Activated T-cell treated with anti-CD3 and anti-CD28 coated beads, Interleukin-2, amount 50 U/mL, for 4 hours (primary cell): ENCODE measurements around the gene PPP2R2B. TPM values are rescaled to one million over a fixed set of nuclear protein-coding genes. Genes with fewer than 3 reads are reported as not detected.

Source experiments
- ATAC-seq, 2 donors: fragments of 200-7000 bp; cut with Tn5 transposase; one replicate each; pipeline ENCODE4 v1.10.0; 2021
- DNase-seq: peaks from one replicate; pipeline ENCODE4 v3.0.0-alpha.2; 2020
- H3K27me3 Mint-ChIP-seq: one replicate; pipeline ENCODE4 v1.8.0; 2021; ENCODE audit warnings: low read depth, mixed read lengths
- H3K36me3 Mint-ChIP-seq: one replicate; pipeline ENCODE4 v1.8.0; 2022; ENCODE audit warnings: mixed read lengths; ENCODE audit not compliant: insufficient read depth
- H3K4me1 Mint-ChIP-seq: one replicate; pipeline ENCODE4 v1.8.0; 2021; ENCODE audit warnings: low read depth, mixed read lengths
- H3K4me3 Mint-ChIP-seq: one replicate; pipeline ENCODE4 v1.8.0; 2021; ENCODE audit warnings: mild to moderate bottlenecking, moderate library complexity, mixed read lengths
- H3K9me3 Mint-ChIP-seq: one replicate; pipeline ENCODE4 v1.8.0; 2021; ENCODE audit warnings: mixed read lengths
- total RNA-seq, 3 donors: library from RNA; stranded (reverse); gene quantifications; one replicate each; pipeline ENCODE4 v1.2.1, GENCODE V29; 2021

PPP2R2B gene
- total RNA-seq, 3 donors from 2014 or later = 0.30 to 1.3 (median 0.84) TPM

DNA sequence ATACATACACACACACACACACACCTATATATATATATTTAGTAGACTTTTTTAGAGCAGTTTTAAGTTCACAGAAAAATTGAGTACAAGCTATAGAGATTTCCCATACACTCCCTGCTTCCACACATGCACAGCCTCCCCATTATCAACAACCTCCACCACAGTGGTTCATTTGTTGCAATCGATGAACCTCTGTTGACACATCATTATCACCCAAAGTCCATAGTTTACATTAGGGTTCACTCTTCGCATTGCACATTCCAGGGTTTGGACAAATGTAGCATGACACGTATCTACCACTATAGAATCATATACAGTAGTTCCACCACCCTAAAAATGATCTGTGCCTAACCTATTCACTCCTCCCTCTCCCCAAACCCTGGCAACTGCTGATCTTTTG is 111.0 kb downstream of the PPP2R2B start:
- no peaks in the 10 kb centered on the region for H3K9me3 Mint-ChIP-seq
- no peak for DNase-seq
- ATAC-seq = no peak
- no peaks in the 10 kb centered on the region for H3K27me3 Mint-ChIP-seq
- H3K36me3 Mint-ChIP-seq = peaks cover 3% of the 10 kb centered on the region
- peaks cover 12% of the 10 kb centered on the region for H3K4me1 Mint-ChIP-seq
- no peak overlapping the region for H3K4me3 Mint-ChIP-seq

DNA sequence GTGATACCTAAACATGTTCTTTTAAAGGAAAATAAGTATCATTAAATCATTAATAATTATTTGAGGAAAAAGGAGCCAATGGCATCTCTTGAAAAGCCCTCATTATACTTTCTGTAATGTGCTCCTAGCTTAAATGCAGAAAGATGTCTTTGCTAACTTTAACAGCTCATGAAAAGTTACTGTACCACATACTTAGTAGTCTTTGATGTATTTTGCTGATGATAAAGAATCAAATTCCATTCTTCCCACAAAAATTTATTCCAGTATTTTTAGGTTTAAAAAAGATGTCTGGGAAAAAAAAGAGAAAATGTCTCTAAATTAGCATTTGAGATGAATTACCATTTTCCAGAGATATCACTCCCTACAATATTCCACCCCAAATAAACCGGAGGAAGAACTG is 112.5 kb downstream of the PPP2R2B start:
- no peaks in the 10 kb centered on the region for H3K27me3 Mint-ChIP-seq
- H3K4me1 Mint-ChIP-seq = peaks cover 12% of the 10 kb centered on the region

DNA sequence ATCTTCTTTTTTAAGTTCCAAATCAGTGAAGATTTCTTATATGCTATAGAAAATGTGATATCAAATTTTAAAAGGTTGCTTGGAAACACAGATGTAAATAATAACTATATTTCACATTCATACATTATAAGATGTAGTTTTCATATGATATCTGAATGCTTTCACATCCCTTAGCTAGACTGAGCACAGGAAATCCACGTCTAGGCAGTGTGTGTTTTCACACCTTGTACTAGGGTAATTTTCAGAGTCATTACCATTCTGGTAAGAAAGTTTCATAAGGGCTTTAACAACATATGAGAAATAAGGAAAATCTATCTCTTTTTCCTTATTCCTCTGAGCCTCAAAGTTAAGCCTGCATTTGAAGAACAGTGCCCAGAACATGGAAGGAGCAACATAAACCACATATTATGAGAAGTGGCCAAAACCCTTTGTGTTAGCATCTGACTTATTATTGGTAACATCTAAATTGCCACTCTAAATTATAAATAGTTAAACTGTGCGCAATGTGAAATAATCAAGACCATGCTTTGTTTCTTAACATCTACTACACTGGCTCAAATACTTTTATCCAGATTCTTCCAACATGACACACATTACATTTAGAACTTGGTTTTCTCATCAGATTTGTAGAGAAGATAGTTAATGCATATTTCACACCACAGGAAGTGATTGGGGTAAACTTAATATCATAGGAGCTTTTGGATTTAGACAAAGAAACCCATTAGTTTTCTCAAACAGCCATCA is 113.3 kb downstream of the PPP2R2B start:
- Mint-ChIP-seq H3K27me3 (no peaks in the 10 kb centered on the region), H3K4me3 (no peak overlapping the region), H3K9me3 (no peaks in the 10 kb centered on the region), H3K4me1 (peaks cover 15% of the 10 kb centered on the region), H3K36me3 (peaks cover 1% of the 10 kb centered on the region)
- DNase-seq = no peak
- peak in 1 of 2 donors; percentile 62 for ATAC-seq

More for the DNA sequence above, 112.5 kb downstream of the PPP2R2B start:
- DNase-seq (no peak), ATAC-seq (no peak)
- Mint-ChIP-seq H3K36me3 (peaks cover 3% of the 10 kb centered on the region), H3K4me3 (no peak overlapping the region), H3K9me3 (no peaks in the 10 kb centered on the region)

DNA sequence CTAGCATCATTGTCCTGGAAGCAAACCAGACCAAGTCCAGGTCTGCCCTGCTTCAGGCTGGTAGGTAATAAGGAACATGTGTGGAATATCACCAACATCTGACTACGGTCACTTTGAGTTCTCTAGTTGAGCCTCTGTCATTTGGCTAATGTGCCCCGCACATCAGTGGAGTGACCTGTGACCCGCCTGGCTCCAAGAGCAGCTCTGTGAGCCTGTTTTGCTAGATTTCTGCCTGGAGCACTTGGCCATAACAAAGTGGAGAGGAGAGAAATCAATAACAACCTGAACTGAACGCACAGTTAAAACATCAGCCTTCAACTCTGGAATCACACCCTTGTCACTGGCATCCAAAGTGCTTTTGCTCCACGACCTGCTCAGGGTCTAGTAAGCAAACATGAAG is 115.7 kb downstream of the PPP2R2B start:
- Mint-ChIP-seq H3K4me1 (peaks cover 21% of the 10 kb centered on the region), H3K4me3 (no peak overlapping the region), H3K27me3 (no peaks in the 10 kb centered on the region), H3K36me3 (peaks cover 2% of the 10 kb centered on the region), H3K9me3 (no peaks in the 10 kb centered on the region)
- DNase-seq (no peak), ATAC-seq (no peak)

- Mint-ChIP-seq H3K4me3 (no peak overlapping the region), H3K36me3 (peaks cover 2% of the 10 kb centered on the region), H3K9me3 (no peaks in the 10 kb centered on the region), H3K4me1 (peaks cover 22% of the 10 kb centered on the region), H3K27me3 (no peaks in the 10 kb centered on the region)
- DNase-seq = no peak
- ATAC-seq = no peak
These were observed 116.7 kb downstream of the PPP2R2B start for GRCh38 chr5:146761811-146762210.

DNA sequence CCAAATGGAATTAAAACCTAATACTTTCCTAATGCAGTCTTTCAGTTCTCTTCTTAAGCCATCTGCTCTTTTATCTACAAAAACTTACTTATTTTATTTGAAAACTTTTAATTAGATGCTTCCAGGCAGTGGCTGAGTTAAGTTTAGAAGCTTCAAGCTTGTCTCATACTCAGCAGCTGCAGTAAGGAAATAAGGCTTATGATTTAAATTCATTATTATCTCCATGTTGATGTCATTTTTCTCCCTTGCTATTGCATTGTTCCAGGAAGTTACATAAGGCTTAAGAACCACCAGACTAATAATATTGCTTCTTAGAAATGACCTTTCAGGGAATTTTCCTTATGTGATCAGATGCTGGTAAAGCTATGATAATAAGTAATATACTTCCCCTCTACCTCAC is 119.6 kb downstream of the PPP2R2B start:
- Mint-ChIP-seq H3K27me3 (no peaks in the 10 kb centered on the region), H3K9me3 (no peaks in the 10 kb centered on the region), H3K4me3 (no peak overlapping the region), H3K4me1 (peaks cover 21% of the 10 kb centered on the region), H3K36me3 (peaks cover 2% of the 10 kb centered on the region)
- DNase-seq (no peak), ATAC-seq (no peak)

DNA sequence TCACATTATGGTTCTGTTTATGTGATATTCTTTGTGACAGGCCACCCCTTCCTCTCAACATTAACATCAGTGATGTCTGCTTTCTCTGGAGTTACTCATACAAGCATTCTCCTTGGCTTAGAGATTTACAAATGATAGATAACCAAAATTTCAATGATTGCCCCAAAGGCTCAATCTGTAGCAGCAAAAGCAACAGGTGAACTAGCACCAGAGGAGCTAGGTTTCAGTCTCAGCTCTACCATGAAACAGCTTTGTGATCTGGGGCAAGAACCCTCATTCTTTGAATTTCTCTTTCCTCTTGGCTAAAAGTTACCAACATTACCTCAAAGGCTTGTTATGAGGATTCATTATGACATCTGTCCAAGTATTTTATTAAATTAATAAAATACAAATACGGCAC is 120.5 kb downstream of the PPP2R2B start:
- peaks cover 2% of the 10 kb centered on the region for H3K36me3 Mint-ChIP-seq
- peaks cover 30% of the 10 kb centered on the region for H3K4me1 Mint-ChIP-seq
- ATAC-seq = no peak
- H3K4me3 Mint-ChIP-seq = no peak overlapping the region
- H3K27me3 Mint-ChIP-seq = no peaks in the 10 kb centered on the region
- no peak for DNase-seq
- H3K9me3 Mint-ChIP-seq = no peaks in the 10 kb centered on the region

DNA sequence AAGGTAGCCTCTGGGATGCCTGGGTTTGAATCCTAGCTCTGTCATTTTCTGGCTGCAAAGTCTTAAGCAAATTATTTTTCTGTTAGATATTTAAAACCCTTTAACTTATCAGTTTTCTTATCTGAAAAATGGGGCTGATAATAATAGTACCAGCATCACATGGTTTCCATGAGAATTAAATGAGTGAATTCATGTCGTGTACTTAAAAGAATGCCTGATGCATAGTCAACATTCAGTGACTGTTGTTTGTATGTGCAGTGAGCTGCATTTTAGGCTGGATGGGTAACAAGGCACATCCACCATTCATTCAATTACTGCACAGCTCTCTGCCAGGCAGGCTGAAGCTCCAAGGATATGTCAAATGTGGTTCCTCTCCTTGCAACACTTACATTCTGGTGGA is 122.0 kb downstream of the PPP2R2B start:
- no peaks in the 10 kb centered on the region for H3K27me3 Mint-ChIP-seq
- no peaks in the 10 kb centered on the region for H3K9me3 Mint-ChIP-seq
- DNase-seq = no peak
- no peak overlapping the region for H3K4me3 Mint-ChIP-seq
- H3K4me1 Mint-ChIP-seq = peaks cover 45% of the 10 kb centered on the region
- peaks cover 2% of the 10 kb centered on the region for H3K36me3 Mint-ChIP-seq
- ATAC-seq = no peak

DNA sequence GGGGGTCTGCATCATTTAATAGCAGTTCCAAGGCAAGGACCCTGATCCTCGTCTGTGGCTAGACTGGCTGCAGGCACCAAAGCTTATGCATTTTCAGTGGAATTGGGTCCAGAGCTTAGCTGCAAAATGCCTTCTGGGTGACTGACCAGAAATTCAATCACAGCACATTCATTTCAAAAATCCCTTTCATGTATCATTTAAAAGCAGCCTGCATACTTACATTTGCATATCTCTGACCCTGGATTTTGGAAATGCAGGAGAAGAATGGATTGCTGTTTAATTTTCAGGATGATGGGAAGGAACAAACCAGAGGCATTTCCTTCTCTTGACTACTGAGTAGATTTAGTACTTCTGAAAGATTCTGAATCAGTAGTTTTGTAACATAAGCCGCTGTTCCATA is 122.8 kb downstream of the PPP2R2B start:
- peaks cover 2% of the 10 kb centered on the region for H3K36me3 Mint-ChIP-seq
- H3K4me3 Mint-ChIP-seq = no peak overlapping the region
- ATAC-seq (no peak), DNase-seq (no peak)
- H3K9me3 Mint-ChIP-seq = no peaks in the 10 kb centered on the region
- H3K27me3 Mint-ChIP-seq = no peaks in the 10 kb centered on the region
- H3K4me1 Mint-ChIP-seq = peaks cover 53% of the 10 kb centered on the region

DNA sequence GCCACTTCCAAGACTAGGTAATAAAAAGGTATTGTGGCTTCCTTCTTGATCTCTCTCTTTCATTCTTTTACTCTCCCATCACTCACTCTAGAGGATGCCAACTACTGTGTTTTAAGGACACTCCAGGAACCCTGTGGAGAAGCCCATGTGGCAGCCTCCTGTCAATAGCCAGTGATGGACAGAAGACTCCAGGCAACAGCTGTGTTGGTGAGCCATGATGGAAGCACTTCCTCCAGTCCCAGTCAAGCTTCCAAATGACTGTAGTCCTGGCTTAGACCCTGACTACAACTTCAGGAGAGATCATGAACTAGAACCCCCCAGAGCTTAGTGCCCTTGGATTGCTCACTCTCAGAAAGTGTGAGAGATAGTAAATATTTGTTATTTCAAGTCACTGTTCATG is 123.9 kb downstream of the PPP2R2B start:
- no peaks in the 10 kb centered on the region for H3K36me3 Mint-ChIP-seq
- no peak overlapping the region for H3K4me3 Mint-ChIP-seq
- H3K27me3 Mint-ChIP-seq = no peaks in the 10 kb centered on the region
- peaks cover 56% of the 10 kb centered on the region for H3K4me1 Mint-ChIP-seq
- DNase-seq = no peak
- ATAC-seq = no peak
- H3K9me3 Mint-ChIP-seq = no peaks in the 10 kb centered on the region

DNA sequence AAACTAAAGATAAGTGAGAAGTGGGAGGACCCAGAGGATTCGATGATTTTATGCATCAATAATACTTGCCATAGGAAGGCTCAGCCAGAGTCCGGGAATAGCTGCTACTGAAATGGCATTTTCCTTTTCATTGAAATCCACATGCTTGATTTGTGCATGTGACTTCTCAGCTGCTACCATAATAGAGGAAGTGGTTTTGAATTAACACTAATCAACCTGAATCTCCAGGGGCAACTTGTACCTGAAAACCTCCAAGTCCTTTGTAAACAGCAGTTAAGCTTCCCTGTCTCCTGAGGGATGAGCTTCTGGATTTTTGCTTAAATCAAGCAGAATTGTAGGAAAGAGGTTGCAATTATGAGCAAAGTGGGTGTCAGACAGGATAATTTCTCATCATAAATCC is 124.9 kb downstream of the PPP2R2B start:
- Mint-ChIP-seq H3K9me3 (peaks cover under 1% of the 10 kb centered on the region), H3K4me1 (peaks cover 51% of the 10 kb centered on the region), H3K4me3 (no peak overlapping the region), H3K36me3 (no peaks in the 10 kb centered on the region), H3K27me3 (no peaks in the 10 kb centered on the region)
- DNase-seq (no peak), ATAC-seq (no peak)

DNA sequence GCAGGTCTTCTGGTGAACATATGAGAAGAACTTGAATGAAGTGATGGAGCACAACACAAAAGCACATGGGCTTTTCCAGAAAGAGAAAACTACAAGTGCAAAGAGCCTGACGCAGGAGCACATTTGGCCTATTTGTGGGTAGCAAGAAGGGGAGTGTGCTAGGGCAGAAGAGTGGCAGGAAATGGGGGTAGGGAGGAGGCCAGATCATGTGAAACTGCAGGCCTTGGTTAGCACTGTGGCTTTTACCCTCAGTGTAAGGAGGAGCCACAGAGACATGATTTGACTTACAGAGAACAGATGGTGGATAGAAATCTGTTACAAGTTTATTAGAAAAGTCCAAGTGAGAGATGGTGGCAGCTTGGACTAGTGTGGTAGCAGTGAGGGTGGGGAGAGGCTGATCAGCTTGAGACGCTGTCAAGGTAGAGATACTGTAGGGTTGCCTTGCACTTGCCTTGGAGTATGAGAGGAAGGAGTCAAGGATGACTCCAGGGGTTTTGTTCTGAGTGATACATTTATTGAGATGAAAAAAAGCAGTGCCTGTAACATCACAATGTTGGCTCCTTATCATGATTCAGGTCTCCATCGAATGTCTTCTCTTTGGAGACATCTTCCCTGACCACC is 126.7 kb downstream of the PPP2R2B start:
- H3K4me1 Mint-ChIP-seq = peaks cover 50% of the 10 kb centered on the region
- H3K27me3 Mint-ChIP-seq = no peaks in the 10 kb centered on the region
- ATAC-seq (peak; percentile 91 to 98), DNase-seq (peak; percentile 7)
- peak overlapping the region; percentile 7 for H3K4me3 Mint-ChIP-seq
- H3K36me3 Mint-ChIP-seq = no peaks in the 10 kb centered on the region
- H3K9me3 Mint-ChIP-seq = peaks cover 5% of the 10 kb centered on the region

GRCh38 chr5:146751054-146751453 is 127.5 kb downstream of the PPP2R2B start:
- Mint-ChIP-seq H3K9me3 (peaks cover 5% of the 10 kb centered on the region), H3K4me3 (no peak overlapping the region), H3K27me3 (no peaks in the 10 kb centered on the region), H3K36me3 (no peaks in the 10 kb centered on the region), H3K4me1 (peaks cover 50% of the 10 kb centered on the region)
- ATAC-seq (no peak), DNase-seq (no peak)

DNA sequence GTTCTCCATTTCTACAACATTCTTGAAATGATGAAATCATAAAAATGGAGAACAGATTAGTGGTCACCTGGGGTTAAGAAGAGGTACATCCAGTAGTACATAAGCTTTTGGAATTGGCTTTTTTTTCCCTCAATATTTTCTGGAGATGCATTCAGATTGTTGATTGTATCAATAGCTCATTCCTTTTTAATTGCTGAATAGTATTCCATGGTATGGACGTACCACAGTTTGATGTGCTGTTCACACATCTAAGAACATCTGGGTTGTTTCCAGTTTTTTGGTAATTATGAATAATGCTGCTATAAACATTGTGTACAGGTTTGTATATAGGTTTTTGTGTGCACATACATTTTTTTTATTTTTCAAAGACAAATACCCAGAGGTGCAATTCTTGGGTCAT is 130.0 kb downstream of the PPP2R2B start:
- H3K36me3 Mint-ChIP-seq = no peaks in the 10 kb centered on the region
- ATAC-seq (no peak), DNase-seq (no peak)
- no peaks in the 10 kb centered on the region for H3K27me3 Mint-ChIP-seq
- H3K4me3 Mint-ChIP-seq = no peak overlapping the region
- peaks cover 5% of the 10 kb centered on the region for H3K9me3 Mint-ChIP-seq
- H3K4me1 Mint-ChIP-seq = peaks cover 36% of the 10 kb centered on the region

- Mint-ChIP-seq H3K27me3 (no peaks in the 10 kb centered on the region), H3K4me1 (peaks cover 11% of the 10 kb centered on the region), H3K4me3 (no peak overlapping the region), H3K36me3 (no peaks in the 10 kb centered on the region), H3K9me3 (peaks cover 5% of the 10 kb centered on the region)
- ATAC-seq (no peak), DNase-seq (no peak)
These were observed 132.5 kb downstream of the PPP2R2B start for GRCh38 chr5:146745931-146746577.
